GM23338 (cell line): ENCODE results near the gene LEAP2. TPM values are rescaled to one million over a fixed set of nuclear protein-coding genes. Genes with fewer than 3 reads are reported as not detected.
A peak's percentile ranks its signal among the peaks of the same experiment; 100 is the strongest.

Experiments used
- ATAC-seq: fragments of 200-7000 bp; cut with Tn5 transposase; 3 replicates; pipeline ENCODE4 v1.9.1; 2020
- DNase-seq: peaks from one replicate; pipeline ENCODE4 v3.0.0-alpha.2; 2015; ENCODE audit warnings: low spot score
- H2AFZ ChIP-seq: fragments of 200-600 bp; sonication (generic); 2 replicates; pipeline ENCODE4 v1.8.0; 2016; ENCODE audit warnings: antibody characterized with exemption, mild to moderate bottlenecking, moderate library complexity
- H3F3A ChIP-seq: fragments of 200-600 bp; sonication (generic); replicated peaks from 2 replicates; pipeline ENCODE4 v1.8.0; 2017; ENCODE audit warnings: antibody characterized with exemption, mixed run types, low read depth
- H3K27ac ChIP-seq: fragments of 200-600 bp; sonication (generic); 2 replicates; pipeline ENCODE4 v1.6.1; 2016; ENCODE audit warnings: low read depth
- H3K27me3 ChIP-seq: fragments of 200-600 bp; sonication (generic); 2 replicates; pipeline ENCODE4 v1.8.0; 2016; ENCODE audit warnings: mild to moderate bottlenecking, mixed run types, moderate library complexity; ENCODE audit not compliant: insufficient read depth
- H3K36me3 ChIP-seq: fragments of 200-600 bp; sonication (generic); 2 replicates; pipeline ENCODE4 v1.8.0; 2016; ENCODE audit warnings: mild to moderate bottlenecking; ENCODE audit not compliant: insufficient read depth
- H3K4me1 ChIP-seq: fragments of 200-600 bp; sonication (generic); 2 replicates; pipeline ENCODE4 v1.8.0; 2016; ENCODE audit warnings: mild to moderate bottlenecking, moderate library complexity; ENCODE audit not compliant: insufficient read depth
- H3K4me2 ChIP-seq: fragments of 200-600 bp; sonication (generic); 2 replicates; pipeline ENCODE4 v1.7.1; 2017; ENCODE audit warnings: mixed run types
- H3K4me3 ChIP-seq: fragments of 200-600 bp; sonication (generic); 2 replicates; pipeline ENCODE4 v1.6.1; 2016; ENCODE audit warnings: mixed run types
- H3K79me2 ChIP-seq: fragments of 200-600 bp; sonication (generic); replicated peaks from 2 replicates; pipeline ENCODE4 v1.8.0; 2017; ENCODE audit warnings: mild to moderate bottlenecking; ENCODE audit not compliant: insufficient read depth
- H3K9me2 ChIP-seq: fragments of 200-600 bp; sonication (generic); 2 replicates; pipeline ENCODE4 v1.8.0; 2017; ENCODE audit not compliant: insufficient read depth
- H4K20me1 ChIP-seq: fragments of 200-600 bp; sonication (generic); replicated peaks from 2 replicates; pipeline ENCODE4 v1.8.0; 2017; ENCODE audit warnings: mild to moderate bottlenecking; ENCODE audit not compliant: insufficient read depth
- H3K27ac Mint-ChIP-seq: 2 replicates; pipeline ENCODE4 v1.8.0; 2020; ENCODE audit warnings: inconsistent platforms, mild to moderate bottlenecking, moderate library complexity, mixed read lengths
- H3K27me3 Mint-ChIP-seq: 3 replicates; pipeline ENCODE4 v1.8.0; 2022; ENCODE audit warnings: low read depth, mild to moderate bottlenecking, moderate library complexity, mixed read lengths, inconsistent platforms; ENCODE audit not compliant: insufficient read depth, poor library complexity
- H3K36me3 Mint-ChIP-seq: 3 replicates; pipeline ENCODE4 v1.8.0; 2021; ENCODE audit warnings: low read depth, mild to moderate bottlenecking, inconsistent platforms, moderate library complexity, mixed read lengths
- H3K4me1 Mint-ChIP-seq: 3 replicates; pipeline ENCODE4 v1.8.0; 2020; ENCODE audit warnings: mild to moderate bottlenecking, inconsistent platforms, mixed read lengths
- H3K4me3 Mint-ChIP-seq: 3 replicates; pipeline ENCODE4 v1.8.0; 2021; ENCODE audit warnings: moderate library complexity, mild to moderate bottlenecking, inconsistent platforms, mixed read lengths
- H3K9me3 Mint-ChIP-seq: 3 replicates; pipeline ENCODE4 v1.8.0; 2020; ENCODE audit warnings: moderate library complexity, mild to moderate bottlenecking, inconsistent platforms, mixed read lengths
- NANOG ChIP-seq: IDR thresholded peaks from 2 replicates; pipeline ENCODE4 v1.6.1; 2016; ENCODE audit warnings: antibody characterized with exemption, borderline replicate concordance
- POLR2AphosphoS5 ChIP-seq: IDR thresholded peaks from 2 replicates; pipeline ENCODE4 v1.6.1; 2016; ENCODE audit warnings: antibody characterized with exemption, low read depth
- ZNF462 ChIP-seq: fragments of 250-450 bp; sonication (Bioruptor Pico); IDR thresholded peaks from 2 replicates; pipeline ENCODE4 v1.5.0; 2020; ENCODE audit warnings: mild to moderate bottlenecking, moderate library complexity
- polyA plus RNA-seq: library from polyadenylated mRNA; unstranded; fragments of >200 nt; fragmentation: Nextera tagmentation; extraction: Ambion mirVana; gene quantifications from 2 replicates; pipeline ENCODE4 v1.2.1, GENCODE V29; 2016
- total RNA-seq: library from RNA; depleted of rRNA; stranded (reverse); fragments of >200 nt; shearing (Covaris generic); gene quantifications from 2 replicates; pipeline ENCODE4 v1.2.3, GENCODE V29; 2014

Gene LEAP2
- total and polyA plus RNA-seq, 2 experiments from 2014 or later = 1.5 to 1.8 TPM

GRCh38 chr5:132866342-132867045 is 7.0 kb upstream of the LEAP2 start, which contains the start of the genes GDF9 and UQCRQ (continued):
- TF ChIP-seq ZNF462 (CRISPR knock-in tag) (no peak), NANOG (no peak)

- peaks cover 35% of the 10 kb centered on the region for H3K36me3 Mint-ChIP-seq
- Histone ChIP-seq H3K4me2 (peak overlapping the region; percentile 100), H4K20me1 (peaks cover 8% of the 10 kb centered on the region), H3K27me3 (no peaks in the 10 kb centered on the region), H3K27ac (peak overlapping the region; percentile 85; the same call in 1 of the 2 replicates), H3K79me2 (peaks cover 20% of the 10 kb centered on the region), H3K9me2 (no peaks in the 10 kb centered on the region), H2AFZ (peak overlapping the region; percentile 45; the same call in 1 of the 2 replicates), H3F3A (peaks cover 27% of the 10 kb centered on the region), H3K36me3 (peaks cover 15% of the 10 kb centered on the region), H3K4me1 (peaks cover 16% of the 10 kb centered on the region), H3K4me3 (peak overlapping the region; percentile 98)
- peak; percentile 15 for ATAC-seq
- no peak for TF ChIP-seq POLR2AphosphoS5
- H3K4me1 Mint-ChIP-seq = peaks cover 21% of the 10 kb centered on the region
- no peak for DNase-seq
- H3K27ac Mint-ChIP-seq = peak overlapping the region; percentile 100
- H3K4me3 Mint-ChIP-seq = peak overlapping the region; percentile 99
- H3K9me3 Mint-ChIP-seq = no peaks in the 10 kb centered on the region
- peaks cover 9% of the 10 kb centered on the region for H3K27me3 Mint-ChIP-seq
These were observed 6.4 kb upstream of the LEAP2 start for GRCh38 chr5:132867046-132867451.
